BLaER1 (cell line): Measurements from ENCODE around the gene ATP7B.
"Not testable (repeated sequence)": the region's sequence is repeated elsewhere in the genome, so short reads cannot be mapped to it uniquely, and the experiment has no call there.

Source experiments
- H3K27ac ChIP-seq: shearing (Covaris generic); formaldehyde crosslinking; 2 replicates; pipeline ENCODE4 v1.8.1; 2022
- H3K27me3 ChIP-seq: shearing (Covaris generic); formaldehyde crosslinking; 2 replicates; pipeline ENCODE4 v1.8.1; 2022
- H3K36me3 ChIP-seq: shearing (Covaris generic); formaldehyde crosslinking; 2 replicates; pipeline ENCODE4 v1.8.1; 2022
- H3K4me1 ChIP-seq: shearing (Covaris generic); formaldehyde crosslinking; 2 replicates; pipeline ENCODE4 v1.8.1; 2022
- H3K4me2 ChIP-seq: shearing (Covaris generic); formaldehyde crosslinking; 2 replicates; pipeline ENCODE4 v1.8.1; 2022
- H3K4me3 ChIP-seq: shearing (Covaris generic); formaldehyde crosslinking; 2 replicates; pipeline ENCODE4 v1.8.1; 2022
- H3K9ac ChIP-seq: shearing (Covaris generic); formaldehyde crosslinking; 2 replicates; pipeline ENCODE4 v1.8.1; 2022
- H3K9me3 ChIP-seq: shearing (Covaris generic); formaldehyde crosslinking; 2 replicates; pipeline ENCODE4 v1.8.1; 2022
- H4K20me1 ChIP-seq: shearing (Covaris generic); formaldehyde crosslinking; 2 replicates; pipeline ENCODE4 v1.8.1; 2022
- Cebpa-rat ChIP-seq: shearing (Covaris generic); IDR thresholded peaks from 2 replicates; pipeline ENCODE4 v1.8.1; 2022

The ATP7B gene

DNA sequence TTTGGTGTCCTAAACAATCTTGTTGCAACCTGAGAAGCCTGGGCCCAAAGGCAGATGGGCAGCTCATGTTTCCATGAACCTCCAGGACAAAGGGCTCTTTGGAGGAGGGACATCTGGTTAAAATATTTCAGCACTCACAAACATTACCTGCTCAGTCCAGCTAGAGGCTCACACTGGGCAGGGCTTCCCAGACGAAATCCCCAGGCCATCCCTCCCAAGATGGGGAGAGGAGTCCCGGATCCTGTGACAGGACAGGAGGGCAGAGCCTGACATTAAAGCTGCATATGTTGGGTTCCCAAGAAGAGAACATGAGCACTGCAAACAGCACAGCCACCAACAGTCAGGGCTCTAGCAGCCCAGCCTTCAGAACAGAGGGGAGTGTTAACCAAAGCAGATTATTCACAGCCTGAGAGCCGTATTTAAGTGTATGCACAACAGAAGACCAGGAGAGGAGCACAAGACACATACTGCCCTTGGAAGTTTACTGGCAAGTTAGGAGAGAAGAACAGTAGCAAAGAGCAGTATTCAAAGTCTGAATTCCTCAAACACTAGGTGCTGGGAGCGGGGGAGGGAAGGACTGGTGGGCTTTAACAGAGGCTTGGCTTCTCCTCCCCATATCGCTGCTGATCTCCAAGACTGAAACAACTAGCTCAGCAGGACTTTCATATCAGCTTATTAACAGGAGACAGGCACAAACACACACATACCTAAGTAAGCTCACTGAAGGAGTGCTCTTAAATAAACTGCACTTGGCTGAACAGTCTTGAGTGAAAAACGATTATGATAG is 12.3 kb downstream of the ATP7B start:
- Histone ChIP-seq H3K36me3 (no peaks in the 10 kb centered on the region), H3K4me2 (no peak overlapping the region), H3K4me3 (no peak overlapping the region), H4K20me1 (no peaks in the 10 kb centered on the region), H3K9me3 (no peaks in the 10 kb centered on the region), H3K27ac (no peak overlapping the region), H3K4me1 (no peaks in the 10 kb centered on the region), H3K9ac (no peak overlapping the region), H3K27me3 (no peaks in the 10 kb centered on the region)
- no peak for TF ChIP-seq Cebpa-rat

DNA sequence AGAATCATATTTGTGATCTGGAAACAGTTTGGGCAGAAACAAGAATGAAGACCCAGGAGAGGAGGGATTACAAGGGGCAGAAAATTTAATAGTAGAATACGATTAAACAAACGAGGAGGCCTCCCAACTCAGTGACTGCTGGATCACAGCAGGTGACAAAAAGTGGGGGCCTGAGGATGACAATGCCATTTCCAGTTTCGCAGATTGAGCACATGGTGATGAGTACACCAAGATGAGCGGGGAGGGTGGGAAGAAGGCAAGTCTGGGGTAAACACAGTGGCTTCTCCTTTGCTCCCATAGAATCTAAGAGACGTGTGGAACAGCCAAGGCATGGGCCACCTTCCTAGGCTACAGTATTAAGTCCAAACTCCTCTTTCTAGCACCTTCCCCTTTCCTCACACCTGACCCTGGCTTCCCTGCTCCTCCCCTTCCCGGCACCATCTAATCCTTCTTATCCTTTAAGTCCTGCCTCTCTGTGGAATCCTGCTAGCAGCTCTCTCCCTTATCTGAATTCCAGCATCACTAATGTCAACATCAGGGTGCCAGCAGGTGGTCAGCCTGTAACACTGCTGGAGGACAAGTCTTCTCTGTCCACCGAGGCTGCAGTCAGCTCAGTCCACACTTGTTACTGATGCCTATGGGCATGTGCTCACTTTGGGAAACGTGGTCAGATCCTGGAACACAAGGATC is 13.5 kb downstream of the ATP7B start:
- no peak for TF ChIP-seq Cebpa-rat

DNA sequence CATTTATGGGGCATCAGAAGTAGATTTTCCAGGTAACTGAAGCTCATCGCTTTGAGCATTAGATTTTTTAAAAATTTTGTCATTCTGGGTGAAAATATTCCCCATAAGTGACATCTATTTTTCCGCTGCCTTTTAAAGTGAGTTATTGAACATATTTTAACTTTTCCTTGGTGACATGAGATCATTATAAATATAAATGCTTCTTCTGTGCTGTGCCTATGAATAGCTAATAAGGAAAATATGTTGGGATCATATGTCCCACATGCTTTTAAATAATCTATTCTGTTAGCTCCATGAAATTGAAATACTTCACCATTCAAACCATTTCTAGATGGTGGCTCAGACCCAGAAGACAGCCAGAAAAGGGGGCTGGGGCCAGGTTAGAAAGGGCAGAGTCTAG is 14.1 kb downstream of the ATP7B start:
- H3K9me3 ChIP-seq: no peaks in the 10 kb centered on the region
- H3K9ac ChIP-seq: no peak overlapping the region
- no peaks in the 10 kb centered on the region for H3K4me1 ChIP-seq
- no peak overlapping the region for H3K4me3 ChIP-seq
- no peaks in the 10 kb centered on the region for H3K36me3 ChIP-seq
- H3K27ac ChIP-seq: no peak overlapping the region
- TF ChIP-seq Cebpa-rat: no peak
- H4K20me1 ChIP-seq: no peaks in the 10 kb centered on the region
- H3K4me2 ChIP-seq: no peak overlapping the region
- H3K27me3 ChIP-seq: no peaks in the 10 kb centered on the region

More for the DNA sequence above, 13.5 kb downstream of the ATP7B start:
- Histone ChIP-seq H3K27me3 (no peaks in the 10 kb centered on the region), H3K9me3 (no peaks in the 10 kb centered on the region), H3K4me1 (no peaks in the 10 kb centered on the region), H3K4me2 (no peak overlapping the region), H3K4me3 (no peak overlapping the region), H4K20me1 (no peaks in the 10 kb centered on the region), H3K27ac (no peak overlapping the region), H3K9ac (no peak overlapping the region), H3K36me3 (no peaks in the 10 kb centered on the region)

DNA sequence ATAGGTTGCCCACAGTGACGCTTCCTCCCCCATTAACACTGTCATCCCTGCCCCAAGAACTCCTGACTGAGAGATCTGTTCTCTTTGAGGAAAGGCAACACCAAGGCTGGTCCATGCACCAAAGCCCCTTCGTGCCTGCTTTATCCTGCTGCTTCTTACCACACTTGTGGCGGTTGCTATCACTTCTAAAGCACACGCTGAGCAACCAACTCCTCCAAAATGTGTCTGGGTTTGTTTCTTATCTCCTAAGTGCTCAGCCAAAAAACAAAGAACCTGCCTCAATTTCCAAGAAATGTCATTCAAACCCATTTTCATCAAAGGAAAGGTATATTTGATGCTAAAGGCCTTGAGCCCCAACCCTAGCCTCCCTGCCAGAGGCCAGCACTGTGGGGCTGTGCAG is 14.6 kb downstream of the ATP7B start:
- H3K4me1 ChIP-seq: no peaks in the 10 kb centered on the region
- H3K27me3 ChIP-seq: no peaks in the 10 kb centered on the region
- TF ChIP-seq Cebpa-rat: no peak
- H3K9me3 ChIP-seq: no peaks in the 10 kb centered on the region
- no peak overlapping the region for H3K27ac ChIP-seq
- H3K36me3 ChIP-seq: no peaks in the 10 kb centered on the region
- no peak overlapping the region for H3K9ac ChIP-seq
- H3K4me3 ChIP-seq: no peak overlapping the region
- no peak overlapping the region for H3K4me2 ChIP-seq
- H4K20me1 ChIP-seq: no peaks in the 10 kb centered on the region

DNA sequence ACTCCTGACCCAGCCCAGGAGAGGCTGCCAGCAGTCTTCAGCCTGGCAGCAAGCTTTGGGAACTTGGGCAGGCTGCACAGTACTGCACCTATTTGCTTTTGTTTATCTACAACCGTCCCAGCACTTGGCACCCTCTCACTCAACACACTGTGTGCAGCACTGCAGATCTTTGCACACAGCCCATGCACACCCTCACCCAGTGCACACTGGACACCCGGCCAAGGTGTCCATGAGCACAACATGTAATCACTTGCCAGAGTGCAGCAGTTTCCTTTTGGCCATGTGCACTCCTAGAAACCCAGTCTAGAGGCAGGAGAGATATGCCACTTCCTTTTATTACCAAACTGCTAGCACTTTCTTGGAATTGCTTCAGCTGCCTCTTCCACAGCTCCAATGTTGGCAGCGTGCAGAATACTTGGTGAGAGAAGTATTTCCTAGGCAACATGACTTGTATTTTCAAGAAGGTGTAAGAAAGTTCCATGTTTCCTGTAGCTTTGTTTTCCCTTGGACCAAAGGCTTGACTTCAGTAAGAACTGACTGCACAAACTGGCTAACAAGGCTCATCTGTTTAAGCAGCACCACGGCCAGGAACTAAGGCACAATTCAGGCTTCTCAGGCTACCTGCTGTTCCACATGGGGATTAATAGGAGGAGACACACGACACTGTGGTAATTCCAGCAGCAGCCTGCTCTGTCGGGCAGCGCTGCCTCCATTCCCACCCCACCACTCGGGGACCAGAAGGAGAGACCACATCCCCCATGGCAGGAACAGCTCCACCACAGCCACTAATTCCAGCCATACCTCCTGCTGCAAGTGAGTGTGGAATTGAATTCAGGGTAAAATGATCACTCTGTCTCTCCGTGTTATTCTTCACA is 15.3 kb downstream of the ATP7B start:
- Histone ChIP-seq H3K4me3 (no peak overlapping the region), H4K20me1 (no peaks in the 10 kb centered on the region), H3K9ac (no peak overlapping the region), H3K27me3 (no peaks in the 10 kb centered on the region), H3K4me1 (no peaks in the 10 kb centered on the region), H3K27ac (no peak overlapping the region), H3K36me3 (no peaks in the 10 kb centered on the region), H3K4me2 (no peak overlapping the region), H3K9me3 (no peaks in the 10 kb centered on the region)
- no peak for TF ChIP-seq Cebpa-rat

DNA sequence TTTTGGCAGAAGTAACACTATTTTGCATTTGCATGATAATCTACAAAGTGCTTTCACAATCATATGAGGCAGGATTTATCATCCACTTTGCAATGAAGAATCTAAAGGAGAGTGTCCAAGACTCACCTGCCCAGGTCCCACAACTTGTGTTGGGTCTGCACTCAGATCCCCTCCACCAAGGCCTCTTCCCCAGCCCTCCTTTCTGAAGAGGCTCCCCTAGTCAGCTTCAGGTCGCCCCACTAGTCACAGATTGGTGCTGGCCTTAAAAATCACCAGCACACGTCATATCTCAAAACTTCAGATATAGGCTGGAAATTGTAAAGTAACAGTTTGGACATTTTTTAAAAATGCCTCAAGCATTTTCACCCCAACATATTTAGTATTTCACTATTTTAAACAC is 17.5 kb downstream of the ATP7B start:
- no peak overlapping the region for H3K4me2 ChIP-seq
- H3K4me3 ChIP-seq: no peak overlapping the region
- no peaks in the 10 kb centered on the region for H4K20me1 ChIP-seq
- H3K27ac ChIP-seq: no peak overlapping the region
- H3K4me1 ChIP-seq: no peaks in the 10 kb centered on the region
- no peak overlapping the region for H3K9ac ChIP-seq
- no peaks in the 10 kb centered on the region for H3K36me3 ChIP-seq
- no peaks in the 10 kb centered on the region for H3K27me3 ChIP-seq
- H3K9me3 ChIP-seq: no peaks in the 10 kb centered on the region
- TF ChIP-seq Cebpa-rat: no peak

DNA sequence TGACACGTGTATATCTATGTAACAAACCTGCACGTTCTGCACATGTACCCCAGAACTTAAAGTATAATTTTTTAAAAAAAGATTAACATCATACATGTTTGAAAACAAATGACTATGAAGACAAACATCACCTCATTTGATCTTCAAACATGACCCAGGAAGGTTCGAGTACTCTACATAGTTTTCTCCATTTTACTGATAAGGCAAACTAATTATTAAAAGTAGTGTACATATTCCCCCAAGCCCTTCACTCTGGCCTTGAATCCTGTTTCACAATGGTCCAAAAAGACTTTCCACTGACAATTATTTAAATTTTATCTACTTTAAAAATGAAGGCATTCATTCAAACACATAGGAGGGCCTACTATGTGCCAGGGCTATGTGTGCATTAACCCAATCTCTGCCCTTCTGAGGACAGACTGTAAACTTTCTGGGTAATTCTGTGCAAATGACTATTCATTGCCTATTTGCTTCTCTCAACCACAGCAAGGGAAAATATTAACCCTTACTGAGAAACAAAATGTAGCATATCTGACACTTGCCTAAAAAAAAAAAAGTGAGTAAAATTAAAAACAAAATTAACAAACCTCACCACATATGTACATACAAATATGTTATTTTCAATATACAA is 22.1 kb downstream of the ATP7B start:
- Histone ChIP-seq H3K9me3 (peaks cover 5% of the 10 kb centered on the region; the same call in 1 of the 2 replicates), H4K20me1 (no peaks in the 10 kb centered on the region), H3K4me1 (no peaks in the 10 kb centered on the region), H3K36me3 (no peaks in the 10 kb centered on the region), H3K4me3 (no peak overlapping the region), H3K27ac (no peak overlapping the region), H3K27me3 (no peaks in the 10 kb centered on the region), H3K4me2 (no peak overlapping the region), H3K9ac (no peak overlapping the region)
- TF ChIP-seq Cebpa-rat: no peak

DNA sequence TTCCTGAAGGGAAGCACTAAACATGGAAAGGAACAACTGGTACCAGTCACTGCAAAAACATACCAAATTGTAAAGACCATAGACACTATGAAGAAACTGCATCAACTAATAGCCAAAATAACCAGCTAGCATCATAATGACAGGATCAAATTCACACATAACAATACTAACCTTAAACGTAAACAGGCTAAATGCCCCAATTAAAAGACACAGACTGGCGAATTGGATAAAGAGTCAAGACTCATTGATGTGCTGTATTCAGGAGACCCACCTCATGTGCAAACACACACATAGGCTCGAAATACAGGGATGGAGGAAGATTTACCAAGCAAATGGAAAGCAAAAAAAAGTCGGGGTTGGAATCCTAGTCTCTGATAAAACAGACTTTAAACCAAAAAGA is 26.3 kb downstream of the ATP7B start:
- H3K9ac ChIP-seq, H3K4me2 ChIP-seq, H4K20me1 ChIP-seq, H3K27me3 ChIP-seq, H3K36me3 ChIP-seq, H3K27ac ChIP-seq, H3K9me3 ChIP-seq, H3K4me3 ChIP-seq, H3K4me1 ChIP-seq: not testable (repeated sequence)

DNA sequence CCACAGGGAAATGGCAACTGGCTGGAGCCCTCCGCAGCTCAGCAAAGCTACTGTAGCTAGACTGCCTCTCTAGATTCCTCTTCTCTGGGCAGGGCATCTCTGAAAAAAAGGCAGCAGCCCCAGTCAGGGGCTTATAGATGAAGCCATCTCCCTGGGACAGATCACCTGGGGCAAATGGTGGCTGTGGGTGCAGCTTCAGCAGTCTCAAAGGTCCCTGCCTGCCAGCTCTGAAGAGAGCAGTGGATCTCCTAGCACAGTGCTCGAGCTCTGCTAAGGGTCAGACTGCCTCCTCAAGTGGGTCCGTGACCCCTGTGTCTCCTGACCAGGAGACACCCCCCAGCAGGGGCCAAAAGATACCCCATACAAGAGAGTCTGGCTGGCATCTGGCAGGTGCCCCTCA is 28.0 kb downstream of the ATP7B start:
- not testable (repeated sequence) for H3K4me3 ChIP-seq, H4K20me1 ChIP-seq, H3K36me3 ChIP-seq, H3K27me3 ChIP-seq, H3K4me1 ChIP-seq, H3K9me3 ChIP-seq, H3K9ac ChIP-seq, H3K4me2 ChIP-seq, H3K27ac ChIP-seq
